ENCODE data around the gene PDIK1L. TPM values are rescaled to one million over a fixed set of nuclear protein-coding genes. Genes with fewer than 3 reads are reported as not detected.

Gene PDIK1L
- total RNA-seq, 4 donors from 2014 or later = 3.2 to 7.6 (median 4.6) TPM

DNA sequence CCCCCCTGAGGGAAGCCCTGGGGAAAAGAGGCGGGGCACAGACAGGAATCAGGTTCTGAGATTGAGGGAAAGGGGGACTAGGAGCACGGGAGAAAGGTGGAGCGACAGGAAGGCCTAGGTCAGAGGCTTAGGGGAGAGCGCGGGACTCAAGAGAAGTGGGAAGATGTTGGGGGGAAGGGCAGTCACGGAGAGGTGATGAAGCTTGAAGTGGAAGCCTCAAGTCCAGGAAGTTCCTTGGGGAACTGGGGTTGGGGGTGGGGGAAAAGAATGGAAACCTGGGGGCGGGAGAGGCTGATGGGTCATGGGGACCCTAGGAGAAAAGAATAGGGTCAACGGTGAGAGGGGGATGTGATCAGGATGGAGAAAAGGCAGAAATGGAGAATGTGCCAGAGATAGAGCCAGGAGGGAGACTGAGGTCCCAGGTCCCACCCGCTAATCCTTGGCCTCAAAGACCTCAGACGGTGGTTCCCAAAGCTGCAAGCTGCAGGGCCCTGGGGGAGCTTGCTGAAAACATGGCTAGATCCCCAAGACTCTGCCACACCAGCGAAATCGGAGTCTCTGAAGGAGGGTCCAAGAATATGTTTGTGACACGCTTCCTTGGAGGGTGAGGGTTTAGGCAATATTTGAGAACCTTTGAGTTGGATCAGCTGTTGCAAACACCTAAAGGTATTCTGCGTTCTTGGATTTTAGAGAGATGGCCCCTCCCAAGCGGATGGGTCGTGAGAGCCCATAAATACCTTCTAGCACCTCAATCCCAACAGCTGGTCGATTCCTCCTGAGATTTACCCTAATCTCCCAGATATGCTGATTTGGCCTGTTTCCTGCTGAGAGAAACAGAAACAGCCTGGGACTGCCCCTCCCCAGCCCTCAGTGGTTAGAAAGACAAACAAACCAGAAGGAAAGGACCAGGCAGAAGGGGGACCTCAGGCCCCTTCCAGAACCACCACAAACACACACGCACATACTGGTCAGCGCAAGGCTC lies 53.5 kb downstream of the PDIK1L start:
- ATAC-seq (ENCODE audit: low FRiP score) (no peak), DNase-seq (ENCODE audit: low spot score) (no peak)
- TF ChIP-seq, protein P1, sequence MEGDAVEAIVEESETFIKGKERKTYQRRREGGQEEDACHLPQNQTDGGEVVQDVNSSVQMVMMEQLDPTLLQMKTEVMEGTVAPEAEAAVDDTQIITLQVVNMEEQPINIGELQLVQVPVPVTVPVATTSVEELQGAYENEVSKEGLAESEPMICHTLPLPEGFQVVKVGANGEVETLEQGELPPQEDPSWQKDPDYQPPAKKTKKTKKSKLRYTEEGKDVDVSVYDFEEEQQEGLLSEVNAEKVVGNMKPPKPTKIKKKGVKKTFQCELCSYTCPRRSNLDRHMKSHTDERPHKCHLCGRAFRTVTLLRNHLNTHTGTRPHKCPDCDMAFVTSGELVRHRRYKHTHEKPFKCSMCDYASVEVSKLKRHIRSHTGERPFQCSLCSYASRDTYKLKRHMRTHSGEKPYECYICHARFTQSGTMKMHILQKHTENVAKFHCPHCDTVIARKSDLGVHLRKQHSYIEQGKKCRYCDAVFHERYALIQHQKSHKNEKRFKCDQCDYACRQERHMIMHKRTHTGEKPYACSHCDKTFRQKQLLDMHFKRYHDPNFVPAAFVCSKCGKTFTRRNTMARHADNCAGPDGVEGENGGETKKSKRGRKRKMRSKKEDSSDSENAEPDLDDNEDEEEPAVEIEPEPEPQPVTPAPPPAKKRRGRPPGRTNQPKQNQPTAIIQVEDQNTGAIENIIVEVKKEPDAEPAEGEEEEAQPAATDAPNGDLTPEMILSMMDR (IDR thresholded peaks at IDR 0.05) = no peak

DNA sequence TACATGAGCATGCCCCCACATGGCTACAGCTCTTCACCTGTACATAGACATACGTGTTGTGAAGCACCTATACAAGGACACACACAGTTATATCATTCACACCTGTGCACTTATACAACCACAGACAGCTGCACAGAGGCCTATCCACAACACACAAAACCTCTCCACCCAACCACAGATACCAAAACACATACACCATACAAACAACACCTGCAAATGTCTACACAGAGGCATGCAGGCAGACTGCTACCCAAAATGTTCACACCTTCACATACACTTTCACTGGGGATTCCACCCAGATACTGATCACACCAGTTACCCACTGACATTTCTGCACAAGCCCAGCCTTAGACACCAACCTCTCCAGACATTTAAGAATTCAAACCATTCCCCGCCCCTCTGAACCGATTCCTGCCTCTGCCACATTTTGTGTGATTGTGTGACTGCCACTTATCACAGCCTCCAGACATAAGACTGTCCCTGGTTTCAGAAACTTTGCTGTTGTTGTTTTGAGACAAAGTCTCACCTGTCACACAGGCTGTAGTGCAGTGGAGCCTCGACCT lies 55.2 kb downstream of the PDIK1L start:
- ATAC-seq (ENCODE audit: low FRiP score) (no peak), DNase-seq (ENCODE audit: low spot score) (no peak)
- TF ChIP-seq, protein P1 (IDR thresholded peaks at IDR 0.05) = no peak

DNA sequence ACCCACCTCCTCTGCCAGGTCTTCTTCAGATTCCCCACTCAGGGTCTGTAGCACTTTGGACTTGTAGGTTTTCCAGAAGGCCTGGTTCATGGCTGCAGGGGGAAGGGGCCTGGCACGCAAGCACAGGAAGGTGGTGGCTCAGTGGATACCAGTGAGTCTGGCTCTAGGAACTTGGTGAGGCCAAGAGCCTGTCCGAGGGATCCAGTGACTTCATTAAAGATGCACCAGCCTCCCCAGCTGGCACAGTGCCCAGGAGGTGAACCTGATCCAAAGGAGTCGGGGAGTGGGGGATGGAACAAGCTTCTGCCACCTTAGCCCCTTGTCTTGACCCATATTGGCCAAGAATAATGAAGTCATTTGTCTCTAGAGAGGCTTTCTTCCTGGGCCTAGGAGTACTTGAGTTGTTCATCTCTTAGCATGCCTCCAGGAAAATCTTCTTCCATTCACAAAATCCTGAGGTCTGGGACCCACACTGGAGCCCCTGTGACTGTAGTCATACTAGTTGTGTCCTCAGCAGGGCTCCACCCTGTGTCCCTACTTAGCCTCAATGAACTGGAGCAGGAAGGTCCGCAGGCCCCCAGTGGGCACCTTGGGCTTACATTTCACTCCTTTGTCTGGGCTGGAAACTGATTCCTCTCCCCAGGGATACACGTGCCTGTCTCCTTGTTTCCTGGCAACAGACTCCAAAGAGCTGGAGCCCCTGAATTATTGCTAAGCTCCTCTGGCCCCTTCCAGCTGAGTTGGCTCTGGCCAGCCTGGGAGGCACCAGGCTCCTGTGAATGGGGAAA lies 57.0 kb downstream of the PDIK1L start, which contains the start of gene C1orf232:
C1orf232 (minus strand) TSS at position 554 of the 788 bp plus-strand sequence; CDS start at position 90, 464 bp downstream.
- ATAC-seq (ENCODE audit: low FRiP score) = no peak
- TF ChIP-seq, protein P1 (IDR thresholded peaks at IDR 0.05) = no peak
- DNase-seq (ENCODE audit: low spot score) = no peak

DNA sequence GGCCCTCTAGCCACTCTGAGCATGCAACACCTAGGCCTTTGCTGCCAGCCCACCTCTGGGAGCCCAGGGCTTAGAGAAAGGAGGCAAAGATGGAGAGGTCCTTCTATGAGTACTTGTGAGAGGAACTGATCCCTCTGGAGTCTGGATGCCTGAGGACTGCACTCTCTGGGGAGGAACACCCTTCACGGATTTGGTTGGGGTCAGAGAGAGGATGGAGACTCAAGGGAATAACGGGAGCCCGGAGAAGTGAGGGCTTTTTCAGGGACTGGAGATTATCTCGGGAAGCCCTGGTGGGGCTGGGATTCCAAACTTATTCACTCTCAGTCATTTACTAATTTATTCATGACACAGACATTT lies 57.6 kb downstream of the PDIK1L start:
- no peak for DNase-seq (ENCODE audit: low spot score)
- no peak for ATAC-seq (ENCODE audit: low FRiP score)
- TF ChIP-seq, protein P1 (IDR thresholded peaks at IDR 0.05) = no peak

DNA sequence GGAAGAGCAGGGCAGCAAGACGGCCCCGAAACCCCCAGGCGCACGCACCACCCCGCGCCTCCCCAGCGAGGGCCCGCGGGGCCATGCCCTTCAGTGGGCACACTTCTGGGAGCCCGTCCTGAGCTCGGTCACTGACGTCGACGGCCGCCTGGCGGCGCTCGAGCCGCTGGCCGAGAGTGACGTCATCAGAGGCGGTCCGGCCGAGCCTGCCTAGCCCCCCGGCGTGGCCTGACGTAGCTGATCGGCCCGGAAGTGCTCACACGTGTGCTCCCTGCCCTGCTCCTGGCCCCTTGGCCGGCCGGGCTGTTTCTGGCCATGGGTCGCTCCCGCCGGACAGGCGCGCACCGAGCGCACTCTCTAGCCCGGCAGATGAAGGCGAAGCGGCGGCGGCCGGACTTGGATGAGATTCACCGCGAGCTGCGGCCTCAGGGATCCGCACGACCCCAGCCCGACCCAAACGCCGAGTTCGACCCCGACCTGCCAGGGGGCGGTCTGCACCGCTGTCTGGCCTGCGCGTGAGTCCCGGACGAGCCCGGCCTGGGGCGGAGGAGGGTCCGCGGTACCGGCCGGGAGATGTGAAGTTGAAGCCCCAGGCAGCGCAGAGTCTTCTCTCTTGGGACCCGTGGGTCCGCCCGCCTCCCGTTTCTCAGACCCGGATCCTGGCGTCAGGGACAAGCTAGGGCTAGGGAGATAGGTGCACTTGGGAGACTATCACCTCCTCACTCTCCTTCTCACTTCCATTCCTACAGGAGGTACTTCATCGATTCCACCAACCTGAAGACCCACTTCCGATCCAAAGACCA lies 58.2 kb downstream of the PDIK1L start, which contains the start of gene ZNF593:
ZNF593 (plus strand) TSS at position 240 of the 803 bp plus-strand sequence; CDS start at position 316, 76 bp downstream.
- TF ChIP-seq, protein P1 (IDR thresholded peaks at IDR 0.05) = peak in 1 of 3 donors; percentile 82
- ATAC-seq (ENCODE audit: low FRiP score) (peak; percentile 96), DNase-seq (ENCODE audit: low spot score) (peak; percentile 68)

DNA sequence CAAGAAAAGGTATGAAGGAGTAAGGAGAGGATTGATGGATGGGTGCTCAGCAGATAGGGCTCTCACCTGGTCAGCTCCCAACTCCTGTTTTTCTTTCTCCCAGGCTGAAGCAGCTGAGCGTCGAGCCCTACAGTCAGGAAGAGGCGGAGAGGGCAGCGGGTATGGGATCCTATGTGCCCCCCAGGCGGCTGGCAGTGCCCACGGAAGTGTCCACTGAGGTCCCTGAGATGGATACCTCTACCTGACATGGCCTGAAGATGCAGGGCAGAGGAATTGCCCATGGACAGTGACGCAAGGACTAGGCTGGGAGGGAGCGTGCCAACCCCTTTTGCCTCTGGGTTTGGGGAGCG lies 58.8 kb downstream of the PDIK1L start:
- DNase-seq (ENCODE audit: low spot score) (no peak), ATAC-seq (ENCODE audit: low FRiP score) (no peak)
- TF ChIP-seq, protein P1 (IDR thresholded peaks at IDR 0.05) = no peak
